COLO668 (cell line): ENCODE measurements around the gene CLMN.
"Not testable (repeated sequence)": the region's sequence is repeated elsewhere in the genome, so short reads cannot be mapped to it uniquely, and the experiment has no call there.

ENCODE experiments used
- DNase-seq: peaks from one replicate; lab custom pipeline; 2025; ENCODE audit not compliant: unreplicated experiment; lab: John Stamatoyannopoulos, UW

CLMN gene

DNA sequence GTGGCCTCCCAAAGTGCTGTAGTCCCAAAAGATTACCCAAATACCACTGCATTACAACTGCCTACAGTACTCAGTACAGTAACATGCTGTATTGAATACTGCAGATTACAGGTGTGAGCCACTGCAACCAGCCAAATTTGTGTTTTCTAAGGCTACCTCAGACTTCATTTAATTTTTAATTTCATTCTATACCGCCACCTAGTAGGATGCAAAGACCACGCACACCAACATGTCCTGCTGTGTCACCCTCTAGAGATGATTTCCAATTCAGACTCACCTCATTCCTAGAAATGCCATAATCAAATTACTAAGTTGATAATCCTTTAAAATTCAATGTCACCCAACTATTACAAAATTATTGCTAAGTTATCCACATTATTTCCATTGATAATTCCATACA is 177.5 kb downstream of the CLMN start:
- no peak for DNase-seq

DNA sequence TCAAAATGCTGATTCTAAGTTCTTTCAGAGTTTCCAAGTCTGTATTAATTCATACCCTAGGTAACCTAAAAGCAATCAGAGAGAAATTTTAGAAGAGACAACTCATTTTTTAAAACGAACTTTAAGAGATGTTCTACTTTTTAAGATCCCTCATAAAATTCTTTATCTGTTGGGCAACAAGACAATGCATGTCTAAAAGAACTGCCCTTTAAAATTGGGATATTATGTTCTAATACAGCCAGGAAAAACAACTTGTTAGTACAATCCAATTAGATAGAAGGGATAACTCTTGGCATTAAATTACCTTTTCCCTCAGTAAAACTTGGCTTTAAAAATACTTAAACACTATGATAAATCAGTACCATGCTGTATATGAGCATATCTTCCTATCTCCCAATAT is 178.0 kb downstream of the CLMN start:
- DNase-seq: no peak

DNA sequence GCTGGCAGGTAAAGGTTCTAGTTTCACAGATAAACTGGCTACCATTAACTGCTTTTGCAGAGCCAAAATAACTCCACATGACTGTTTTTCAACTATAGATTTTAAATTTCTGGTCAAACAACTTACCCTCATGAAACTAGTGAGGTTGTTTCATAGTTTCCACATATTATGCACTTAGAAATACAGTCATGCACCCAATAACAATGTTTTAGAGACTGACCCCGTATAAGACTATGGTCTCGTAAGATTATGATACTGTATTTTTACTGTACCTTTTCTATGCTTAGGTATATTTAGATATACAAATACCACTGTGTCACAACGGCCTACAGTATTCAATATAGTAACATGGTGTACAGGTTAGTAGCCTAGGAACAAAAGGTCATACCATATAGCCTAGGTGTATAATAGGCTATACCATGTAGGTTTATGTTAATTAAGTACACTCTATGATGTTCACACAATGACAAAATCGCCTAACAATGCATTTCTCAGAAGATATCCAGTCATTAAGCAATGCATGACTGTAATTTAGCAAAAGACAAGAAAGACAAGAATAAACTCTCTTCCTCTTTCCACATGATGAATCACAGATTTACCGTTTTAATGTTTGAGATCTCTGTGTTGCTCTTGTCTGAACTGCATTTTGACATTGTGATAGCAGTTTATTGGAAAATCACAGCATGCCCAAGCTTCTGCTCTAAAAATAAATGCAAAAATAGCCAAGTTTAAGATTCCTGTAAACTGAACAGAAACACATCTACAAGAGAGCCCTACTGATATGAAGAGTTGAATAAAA is 179.4 kb downstream of the CLMN start:
- no peak for DNase-seq

DNA sequence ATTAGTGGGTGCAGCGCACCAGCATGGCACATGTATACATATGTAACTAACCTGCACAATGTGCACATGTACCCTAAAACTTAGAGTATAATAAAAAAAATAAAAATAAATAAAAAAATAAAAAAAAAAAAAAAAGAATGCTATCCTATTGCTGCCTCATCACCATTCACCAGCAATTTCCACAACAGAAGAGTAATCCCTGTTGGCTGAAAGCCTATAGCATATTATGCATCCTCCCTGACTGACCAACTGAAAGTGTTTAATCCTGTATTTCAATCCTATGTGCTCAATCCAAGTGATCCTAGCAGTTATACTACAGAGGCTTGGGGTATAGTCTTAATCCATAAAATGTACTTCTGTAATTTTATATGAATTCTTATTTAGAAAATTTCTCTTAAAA is 180.8 kb downstream of the CLMN start:
- DNase-seq: no peak

DNA sequence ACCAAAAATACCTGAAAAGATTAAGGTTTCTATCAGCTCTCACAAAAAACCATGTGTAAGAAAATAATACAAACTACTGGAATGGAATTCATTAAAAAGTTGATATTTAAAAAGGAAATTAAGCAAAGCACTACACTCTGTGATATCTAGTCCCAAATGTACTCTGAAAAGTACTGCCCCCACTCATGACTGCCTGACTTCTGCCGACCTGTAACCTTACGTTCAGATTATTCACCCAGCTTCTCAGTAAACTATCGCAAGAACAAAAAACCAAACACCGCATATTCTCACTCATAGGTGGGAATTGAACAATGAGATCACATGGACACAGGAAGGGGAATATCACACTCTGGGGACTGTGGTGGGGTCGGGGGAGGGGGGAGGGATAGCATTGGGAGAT is 181.3 kb downstream of the CLMN start:
- DNase-seq: not testable (repeated sequence)

DNA sequence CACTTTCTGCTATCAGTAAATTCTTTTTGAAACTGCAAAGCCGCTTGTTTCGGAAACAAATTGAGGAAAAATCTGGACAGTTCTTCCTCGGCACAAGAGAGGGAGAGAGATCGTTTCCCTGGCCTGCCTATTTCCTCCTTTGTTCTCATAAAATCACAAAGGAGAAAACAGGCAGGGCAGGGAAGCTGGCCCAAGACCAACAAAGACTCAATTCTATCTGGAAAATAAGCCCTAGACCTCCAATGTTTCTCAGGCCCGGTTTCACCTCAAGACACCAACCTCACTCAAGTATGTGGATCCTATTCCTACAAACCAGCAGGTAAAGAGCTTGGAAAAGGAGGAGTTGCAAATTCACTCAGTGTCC is 181.9 kb downstream of the CLMN start:
- no peak for DNase-seq

DNA sequence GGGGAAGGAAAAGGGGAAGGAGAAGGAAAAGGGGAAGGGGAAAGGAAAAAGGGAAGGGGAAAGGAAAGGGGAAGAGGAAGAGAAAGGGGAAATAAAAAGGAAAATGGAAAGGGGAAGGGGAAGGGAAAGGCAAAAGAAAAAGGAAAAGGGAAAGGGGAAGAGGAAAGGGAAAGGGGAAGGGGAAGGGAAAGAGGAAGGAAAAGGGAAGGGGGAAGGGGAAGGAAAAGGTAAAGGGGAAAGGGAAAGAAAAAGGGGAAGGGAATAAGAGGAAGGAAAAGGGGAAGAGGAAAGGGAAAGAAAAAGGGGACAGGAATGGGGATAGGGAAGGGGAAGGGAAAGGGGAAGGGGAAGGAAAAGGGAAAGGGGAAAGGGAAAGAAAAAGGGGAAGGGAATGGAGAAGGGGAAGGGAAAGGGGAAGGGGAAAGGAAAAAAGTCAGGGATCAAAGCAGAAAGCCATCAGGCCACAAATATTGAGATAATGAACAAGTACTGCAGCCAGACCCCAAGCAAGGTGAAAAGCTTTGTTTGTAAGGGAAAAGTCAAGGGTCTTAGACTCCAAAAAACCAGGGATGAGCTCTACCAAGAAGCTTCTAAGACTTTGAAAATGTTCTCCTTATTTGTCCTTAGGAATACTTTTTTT is 182.4 kb downstream of the CLMN start:
- DNase-seq: no peak

DNA sequence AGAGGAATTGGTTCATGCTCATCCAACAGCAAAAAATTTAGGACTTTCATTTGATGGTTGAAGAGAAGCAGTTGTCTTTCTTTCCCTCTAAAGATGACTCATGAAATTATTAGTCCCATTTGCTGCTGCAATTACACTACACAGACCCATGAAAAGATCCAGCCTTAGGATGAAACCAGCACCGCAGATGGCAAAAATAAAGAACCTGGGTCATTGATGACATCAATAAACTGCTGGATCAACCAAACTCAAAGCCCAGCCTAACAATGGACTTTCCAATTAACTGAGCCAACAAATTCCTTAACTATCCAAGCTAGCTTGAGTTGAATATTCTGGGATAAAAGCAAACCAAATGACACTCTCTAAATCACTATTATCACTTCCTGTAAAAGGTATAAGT is 183.1 kb downstream of the CLMN start:
- DNase-seq: no peak

DNA sequence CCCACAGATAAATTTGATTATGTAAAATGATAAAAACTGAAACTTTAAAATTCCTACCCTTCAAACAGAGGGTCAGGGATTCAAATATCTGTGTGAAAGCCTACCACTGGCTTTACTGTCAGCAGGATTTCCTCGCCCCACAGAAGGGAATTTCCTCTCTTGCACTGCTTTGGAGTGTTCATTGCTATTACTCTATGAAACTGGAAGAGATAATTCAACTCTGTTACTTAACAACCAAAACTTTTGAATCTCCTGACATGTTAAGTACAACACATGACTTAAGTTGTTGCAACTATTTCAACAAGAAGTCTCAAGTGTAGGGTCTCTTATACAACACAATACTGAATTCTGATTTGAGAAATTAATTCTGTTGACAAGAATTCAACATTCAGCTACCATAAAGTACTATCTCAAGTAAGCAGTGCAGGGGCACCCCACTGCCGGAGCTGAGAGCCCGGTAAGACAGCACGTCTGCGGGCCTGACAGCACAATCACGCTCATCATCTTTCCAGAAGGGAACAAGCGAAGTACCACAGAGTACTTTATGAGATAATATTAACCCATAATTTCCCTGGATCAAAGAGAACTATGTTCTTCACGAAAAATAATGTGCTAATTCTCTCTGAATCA is 185.3 kb downstream of the CLMN start:
- DNase-seq: no peak

DNA sequence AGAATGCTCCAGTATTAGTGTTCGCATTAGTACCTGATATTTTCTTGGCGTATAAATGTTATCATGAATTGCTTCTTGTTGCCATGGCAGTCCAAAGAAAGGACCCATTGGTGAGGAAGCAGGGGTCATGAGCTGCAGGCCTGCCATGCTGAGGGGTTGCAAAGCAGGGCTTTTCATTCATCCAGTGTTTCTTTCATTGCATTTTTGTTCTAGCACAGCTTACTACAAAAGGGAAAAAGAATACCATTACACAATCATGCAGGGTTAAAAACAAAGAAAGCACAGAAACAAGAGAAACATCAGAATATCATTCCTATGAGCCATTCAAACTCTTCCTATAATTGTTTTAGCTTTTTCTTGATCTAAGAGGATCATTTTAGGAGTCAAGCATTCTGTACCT is 186.4 kb downstream of the CLMN start:
- no peak for DNase-seq

DNA sequence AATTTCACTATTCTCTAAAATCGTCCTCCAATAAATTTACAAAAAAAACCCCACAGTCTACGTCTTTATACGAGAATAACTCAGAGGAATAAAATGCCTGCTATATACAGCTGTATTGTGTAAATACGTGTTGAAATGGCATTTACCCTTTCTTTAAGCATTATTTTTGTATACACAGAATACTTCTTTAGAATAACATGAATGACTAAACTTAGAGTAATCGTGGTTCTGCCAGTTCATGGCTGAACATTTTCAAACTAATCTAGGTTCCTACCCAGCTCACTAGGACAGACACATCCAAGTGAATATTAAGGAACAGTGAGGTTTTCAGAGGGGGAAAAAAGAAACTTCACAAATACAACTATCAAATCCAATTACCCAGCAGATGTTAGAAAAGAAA is 186.9 kb downstream of the CLMN start:
- no peak for DNase-seq
